Hepatocyte (in vitro differentiated cells): ENCODE measurements around the gene LSG1. TPM values are rescaled to one million over a fixed set of nuclear protein-coding genes. Genes with fewer than 3 reads are reported as not detected.

Experiments used
- DNase-seq: peaks from one replicate; pipeline ENCODE4 v3.0.0-alpha.2; 2016; ENCODE audit warnings: low spot score
- H2AFZ ChIP-seq: fragments of 200-600 bp; sonication (generic); 2 replicates; pipeline ENCODE4 v1.6.0; 2016; ENCODE audit warnings: antibody characterized with exemption, mild to moderate bottlenecking
- H3K27ac ChIP-seq: fragments of 200-600 bp; sonication (generic); 2 replicates; pipeline ENCODE4 v1.5.1; 2016; ENCODE audit warnings: mild to moderate bottlenecking
- H3K27me3 ChIP-seq: fragments of 200-600 bp; sonication (generic); 2 replicates; pipeline ENCODE4 v1.6.1; 2016
- H3K36me3 ChIP-seq: fragments of 200-600 bp; sonication (generic); replicated peaks from 2 replicates; pipeline ENCODE4 v1.5.1; 2016; ENCODE audit warnings: low read depth; ENCODE audit not compliant: insufficient read depth
- H3K4me1 ChIP-seq: fragments of 200-600 bp; sonication (generic); 2 replicates; pipeline ENCODE4 v1.5.1; 2016; ENCODE audit warnings: mild to moderate bottlenecking, moderate library complexity; ENCODE audit not compliant: insufficient read depth
- H3K4me2 ChIP-seq: fragments of 200-600 bp; sonication (generic); 2 replicates; pipeline ENCODE4 v1.6.0; 2016
- H3K4me3 ChIP-seq: fragments of 200-600 bp; sonication (generic); 2 replicates; pipeline ENCODE4 v1.5.1; 2016; ENCODE audit warnings: mild to moderate bottlenecking
- H3K79me2 ChIP-seq: fragments of 200-600 bp; sonication (generic); 2 replicates; pipeline ENCODE4 v1.6.0; 2017; ENCODE audit warnings: mild to moderate bottlenecking
- H3K9me2 ChIP-seq: fragments of 200-600 bp; sonication (generic); replicated peaks from 2 replicates; pipeline ENCODE4 v1.6.0; 2017; ENCODE audit warnings: mild to moderate bottlenecking; ENCODE audit not compliant: insufficient read depth
- H3K9me3 ChIP-seq: fragments of 200-600 bp; sonication (generic); 2 replicates; pipeline ENCODE4 v1.5.1; 2016; ENCODE audit warnings: low read depth, mild to moderate bottlenecking
- H4K20me1 ChIP-seq: fragments of 200-600 bp; sonication (generic); 2 replicates; pipeline ENCODE4 v1.6.0; 2016; ENCODE audit warnings: mild to moderate bottlenecking; ENCODE audit not compliant: insufficient read depth, poor library complexity, severe bottlenecking
- CTCF ChIP-seq: fragments of 200-600 bp; sonication (generic); IDR thresholded peaks from 2 replicates; pipeline ENCODE4 v1.5.1; 2016; ENCODE audit warnings: antibody characterized with exemption, mild to moderate bottlenecking; ENCODE audit not compliant: poor library complexity
- EZH2 ChIP-seq: fragments of 200-600 bp; sonication (generic); IDR thresholded peaks from 2 replicates; pipeline ENCODE4 v1.6.1; 2016; ENCODE audit warnings: antibody characterized with exemption, mild to moderate bottlenecking, borderline replicate concordance
- EZH2phosphoT487 ChIP-seq: fragments of 200-600 bp; sonication (generic); IDR thresholded peaks from one replicate; pipeline ENCODE4 v1.6.1; 2018; ENCODE audit warnings: antibody characterized with exemption, mild to moderate bottlenecking, low read depth, moderate library complexity; ENCODE audit not compliant: unreplicated experiment, severe bottlenecking
- WGBS: methylation state at CpG from one replicate; pipeline ENCODE4 v1.1.6; 2016; ENCODE audit warnings: low lambda C conversion rate; ENCODE audit errors: missing lambda C conversion rate; 5-methylcytosine and 5-hydroxymethylcytosine counted together
- polyA plus RNA-seq: library from polyadenylated mRNA; unstranded; fragments of >200 nt; fragmentation: Nextera tagmentation; extraction: Ambion mirVana; gene quantifications from 2 replicates; pipeline ENCODE4 v1.2.1, GENCODE V29; 2016
- total RNA-seq: library from RNA; depleted of rRNA; stranded (reverse); fragments of >200 nt; gene quantifications from 2 replicates; pipeline ENCODE4 v1.2.3, GENCODE V29; 2014

Gene LSG1
- 29.5 and 36.0 TPM in 2 replicates for total RNA-seq
- polyA plus RNA-seq, result 25.4 and 27.0 TPM in 2 replicates

- TF ChIP-seq EZH2 (no peak), CTCF (no peak), EZH2phosphoT487 (no peak)
- under 1% methylated on average over 57 of the region's 57 CpGs for WGBS
- H3K79me2 ChIP-seq, result peaks cover 40% of the 10 kb centered on the region
- H3K36me3 ChIP-seq, result no peaks in the 10 kb centered on the region
- peak within 1 kb of the TSS; percentile 63 for H3K4me3 ChIP-seq
- no peaks in the 10 kb centered on the region for H3K9me2 ChIP-seq
- peak; percentile 96 for DNase-seq
- H3K4me2 ChIP-seq, result peak within 1 kb of the TSS; percentile 84
- H3K4me1 ChIP-seq, result peaks cover 8% of the 10 kb centered on the region
- H3K27ac ChIP-seq, result peak within 1 kb of the TSS; percentile 92
- no peaks in the 10 kb centered on the region for H3K9me3 ChIP-seq
- H4K20me1 ChIP-seq, result no peaks in the 10 kb centered on the region
- peaks cover 7% of the 10 kb centered on the region for H3K27me3 ChIP-seq
- H2AFZ ChIP-seq, result peak within 1 kb of the TSS; percentile 87
Measured at GRCh38 chr3:194671900-194672808, at the start of gene LSG1. LSG1 (minus strand) TSS chr3:194672191; CDS start chr3:194672162, 29 bp downstream.

GRCh38 chr3:194720048-194720447 is 48.1 kb upstream of the LSG1 start:
- DNase-seq, result no peak

GRCh38 chr3:194718079-194718478 is 46.1 kb upstream of the LSG1 start:
- no peaks in the 10 kb centered on the region for H3K79me2 ChIP-seq
- 93% methylated on average over 2 of the region's 2 CpGs for WGBS
- DNase-seq, result no peak
- no peaks in the 10 kb centered on the region for H3K9me3 ChIP-seq
- H4K20me1 ChIP-seq, result no peaks in the 10 kb centered on the region
- no peak overlapping the region for H3K27ac ChIP-seq
- H3K36me3 ChIP-seq, result no peaks in the 10 kb centered on the region
- TF ChIP-seq CTCF (no peak), EZH2phosphoT487 (no peak), EZH2 (no peak)
- peaks cover 7% of the 10 kb centered on the region for H3K4me1 ChIP-seq
- H2AFZ ChIP-seq, result no peak overlapping the region
- no peaks in the 10 kb centered on the region for H3K27me3 ChIP-seq
- H3K4me2 ChIP-seq, result no peak overlapping the region
- no peak overlapping the region for H3K4me3 ChIP-seq
- H3K9me2 ChIP-seq, result no peaks in the 10 kb centered on the region

More at GRCh38 chr3:194720048-194720447, 48.1 kb upstream of the LSG1 start:
- Histone ChIP-seq H3K4me1 (peaks cover 10% of the 10 kb centered on the region), H3K4me3 (no peak overlapping the region), H3K4me2 (no peak overlapping the region), H3K9me3 (no peaks in the 10 kb centered on the region), H2AFZ (no peak overlapping the region), H3K27ac (no peak overlapping the region), H3K27me3 (no peaks in the 10 kb centered on the region), H3K79me2 (no peaks in the 10 kb centered on the region), H3K36me3 (no peaks in the 10 kb centered on the region), H3K9me2 (no peaks in the 10 kb centered on the region), H4K20me1 (no peaks in the 10 kb centered on the region)
- TF ChIP-seq EZH2 (no peak), EZH2phosphoT487 (no peak), CTCF (no peak)
- WGBS, result 79% methylated on average over 6 of the region's 6 CpGs
